HG03060 (cell line): Measurements from ENCODE around the gene GCLC.
"Not testable (repeated sequence)": the region's sequence is repeated elsewhere in the genome, so short reads cannot be mapped to it uniquely, and the experiment has no call there.

Source experiments
- ATAC-seq: cut with Tn5 transposase; IDR thresholded peaks from one replicate; pipeline ENCODE4 v1.9.1; 2021; ENCODE audit warnings: low read depth, moderate number of reproducible peaks; ENCODE audit not compliant: unreplicated experiment

Gene GCLC

DNA sequence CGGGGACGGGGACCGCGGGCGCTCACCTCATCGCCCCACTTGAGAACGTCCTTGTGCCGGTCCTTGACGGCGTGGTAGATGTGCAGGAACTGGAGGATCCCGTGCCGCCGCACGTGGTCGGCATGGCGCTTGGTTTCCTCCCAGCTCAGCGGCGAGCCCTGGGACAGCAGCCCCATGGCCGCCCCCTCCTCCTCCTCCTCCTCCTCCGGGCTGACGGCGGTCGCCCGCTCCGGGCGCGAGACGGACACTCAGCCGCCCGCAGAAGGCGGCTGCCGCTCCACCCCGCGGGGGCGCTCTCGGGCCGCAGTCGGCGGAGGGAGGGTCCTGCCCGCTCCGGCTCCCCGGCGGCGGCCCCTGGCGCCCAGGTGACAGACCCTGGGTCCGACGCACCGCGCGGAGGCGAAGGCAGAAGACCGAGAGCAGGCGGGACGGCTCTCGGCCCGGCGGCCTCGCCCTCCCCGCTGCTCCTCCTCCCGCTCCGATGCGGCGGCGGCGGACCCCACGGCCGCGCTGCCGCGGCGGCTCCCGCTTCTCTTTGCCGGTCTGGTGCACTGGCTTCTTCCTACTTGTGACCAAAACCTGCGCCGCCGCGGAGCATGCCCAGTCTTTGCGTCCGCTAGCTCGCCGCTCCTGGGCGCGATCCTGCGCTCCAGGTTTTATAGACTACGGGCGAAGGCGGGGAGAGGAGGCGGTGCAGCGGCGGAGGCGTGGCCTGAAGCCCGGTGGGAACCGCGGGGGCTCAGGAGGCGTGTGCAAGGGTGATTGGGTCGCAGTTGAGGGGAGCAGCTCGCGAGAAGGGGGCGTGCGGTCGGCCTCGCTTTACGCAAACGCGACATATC lies at the start of gene GCLC:
Gene GCLC, minus strand, starts transcription at position 632 of the 839 bp plus-strand sequence. Its CDS starts 456 bp downstream, at position 176.
- peak; percentile 59 for ATAC-seq

- ATAC-seq, result no peak
These were observed 49.7 kb upstream of the GCLC start for GRCh38 chr6:53594596-53594995.

- ATAC-seq, result no peak
These were observed 48.1 kb upstream of the GCLC start for GRCh38 chr6:53593001-53593488.

GRCh38 chr6:53591873-53592272 lies 47.0 kb upstream of the GCLC start:
- ATAC-seq, result no peak

- no peak for ATAC-seq
These were observed 44.1 kb upstream of the GCLC start for GRCh38 chr6:53588816-53589509.

DNA sequence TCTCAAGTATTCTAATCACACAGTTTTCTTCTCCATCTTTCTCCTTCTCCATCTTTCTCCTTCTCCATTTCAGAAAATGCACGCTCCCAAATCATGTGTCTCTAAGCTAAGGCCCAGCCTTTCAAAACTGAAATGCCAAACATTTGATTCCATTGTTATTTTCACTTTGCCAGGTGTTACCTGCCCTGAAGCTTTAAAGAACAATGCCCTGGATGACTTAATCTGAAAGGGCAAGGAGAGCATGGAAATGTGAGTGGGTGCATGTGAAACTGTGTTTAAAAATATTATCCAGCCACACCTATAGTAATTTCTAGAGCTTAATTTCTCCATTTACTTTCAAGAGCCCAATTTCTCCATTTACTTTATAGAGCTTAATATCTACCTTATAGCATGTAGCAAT lies 42.4 kb upstream of the GCLC start:
- ATAC-seq, result no peak

- no peak for ATAC-seq
These were observed 40.5 kb upstream of the GCLC start for GRCh38 chr6:53585208-53585900.

DNA sequence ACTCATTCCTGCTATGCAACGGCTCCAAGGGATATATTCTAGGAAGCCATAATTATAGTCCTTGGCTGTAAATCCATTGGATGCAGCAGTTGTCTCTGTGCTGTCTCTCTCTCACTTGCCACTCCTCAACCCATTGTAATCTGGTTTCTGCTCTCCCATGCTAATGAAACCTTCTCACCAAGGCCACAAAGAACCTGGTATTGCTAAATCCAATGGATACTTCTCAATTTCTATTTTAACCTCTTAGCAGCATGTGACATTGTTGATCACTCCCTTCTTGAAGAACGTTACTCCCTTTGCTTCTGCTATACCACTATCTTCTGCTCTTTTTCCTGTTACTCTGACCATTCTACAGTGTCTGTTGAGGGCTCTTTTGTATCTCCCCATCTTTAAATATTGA lies 39.8 kb upstream of the GCLC start:
- ATAC-seq, result no peak

DNA sequence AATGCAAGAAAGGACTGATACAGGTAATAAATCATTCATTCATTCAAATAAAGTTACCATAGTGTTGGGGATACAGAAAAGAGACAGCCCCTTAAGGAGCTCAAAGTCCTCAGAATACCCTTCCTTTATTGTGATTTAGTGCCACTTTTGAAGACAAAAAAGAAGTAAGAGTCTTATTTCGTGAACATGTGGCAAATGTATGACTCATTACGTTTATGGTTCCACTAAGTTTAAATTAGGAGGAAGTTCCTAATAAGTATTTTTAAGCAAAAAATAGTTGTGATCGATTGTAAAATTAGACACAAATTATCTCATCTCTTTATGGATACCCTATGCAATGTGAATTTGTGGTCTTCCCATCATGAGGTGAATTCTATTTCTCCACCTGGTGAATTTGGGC lies 38.5 kb upstream of the GCLC start:
- ATAC-seq, result no peak

DNA sequence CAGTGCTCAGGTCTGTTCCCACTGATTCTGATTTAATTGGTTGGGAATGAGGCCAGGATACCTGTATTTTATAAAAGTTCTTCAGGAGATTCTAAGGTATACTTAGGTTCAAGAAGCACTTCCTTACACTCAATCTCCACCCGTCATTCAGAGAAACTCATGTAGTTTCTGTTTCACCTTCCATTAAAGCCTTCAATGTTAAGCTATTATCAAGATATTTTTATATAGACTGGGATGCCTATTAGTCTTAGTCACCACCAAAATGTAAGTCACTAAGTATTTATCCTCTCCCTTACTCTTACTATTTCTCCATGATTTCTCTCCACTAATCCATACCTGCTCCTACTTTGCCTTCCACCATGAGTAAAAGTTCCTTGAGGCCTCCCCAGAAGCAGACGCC lies 38.1 kb upstream of the GCLC start:
- no peak for ATAC-seq

DNA sequence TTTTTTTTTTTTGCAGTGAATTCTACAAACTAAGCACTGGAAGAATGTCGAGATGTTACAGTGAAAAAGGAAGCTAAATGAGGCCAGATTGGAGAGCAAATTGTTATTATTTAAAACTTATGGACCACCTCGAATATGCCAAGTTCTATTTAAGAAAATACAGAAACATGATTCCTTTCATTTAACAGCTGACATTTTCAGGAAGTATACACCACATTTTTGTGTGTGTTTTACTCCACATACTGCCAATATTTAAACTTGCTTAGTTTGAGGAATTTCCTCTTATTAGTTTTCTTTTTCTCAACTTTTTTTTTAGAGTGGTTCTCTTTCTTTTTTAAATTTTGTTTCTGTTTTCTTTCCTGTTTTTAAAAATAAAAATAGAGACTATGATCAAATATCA lies 37.0 kb upstream of the GCLC start:
- no peak for ATAC-seq

DNA sequence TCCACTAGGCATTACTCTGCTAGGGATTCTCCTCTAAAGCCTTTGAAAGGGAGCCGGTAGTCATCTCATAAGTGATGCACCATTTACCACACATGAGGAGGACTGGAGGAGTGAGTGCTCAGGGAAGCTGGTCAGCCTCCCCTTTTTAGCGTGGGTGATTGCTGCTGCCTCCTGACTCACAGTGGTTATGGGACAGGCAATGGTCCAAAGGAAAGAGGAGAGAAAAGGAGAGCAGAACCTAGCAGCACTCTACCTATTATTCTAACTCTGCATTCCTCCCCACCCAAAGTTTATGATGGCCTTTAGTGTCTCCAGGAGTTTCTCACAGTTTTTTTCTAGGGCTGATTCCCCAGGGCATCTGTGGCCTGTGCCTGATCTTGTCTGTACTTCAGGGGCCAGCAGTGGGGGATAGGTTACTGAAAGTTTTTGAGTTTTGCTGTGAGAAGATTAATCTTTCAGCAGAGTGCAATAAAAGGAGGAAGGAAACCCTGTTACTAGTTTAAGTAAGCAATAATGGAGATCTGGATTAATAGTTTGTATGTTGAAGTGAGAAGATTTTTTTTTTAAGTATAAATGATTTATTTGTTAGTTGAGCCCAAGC lies 36.4 kb upstream of the GCLC start:
- ATAC-seq, result no peak

- no peak for ATAC-seq
These were observed 34.4 kb upstream of the GCLC start for GRCh38 chr6:53579338-53579737.

DNA sequence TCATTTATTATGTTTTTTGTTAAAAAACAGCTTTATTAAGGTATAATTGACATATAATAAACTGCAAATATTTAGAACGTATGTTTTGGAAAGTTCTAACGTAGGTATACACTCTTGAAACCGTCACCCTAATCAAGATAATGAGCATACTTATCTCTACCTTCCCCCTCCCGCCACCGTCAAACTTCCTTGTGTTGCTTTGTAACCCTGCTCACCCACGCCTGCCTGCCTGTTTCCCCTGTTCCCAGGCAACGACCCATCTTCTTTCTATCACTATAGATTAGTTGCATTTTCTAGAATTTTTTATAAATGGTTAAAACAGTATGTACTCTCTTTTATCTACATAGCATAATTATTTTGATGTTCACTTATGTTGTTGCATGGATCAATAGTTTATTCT lies 33.5 kb upstream of the GCLC start:
- no peak for ATAC-seq

DNA sequence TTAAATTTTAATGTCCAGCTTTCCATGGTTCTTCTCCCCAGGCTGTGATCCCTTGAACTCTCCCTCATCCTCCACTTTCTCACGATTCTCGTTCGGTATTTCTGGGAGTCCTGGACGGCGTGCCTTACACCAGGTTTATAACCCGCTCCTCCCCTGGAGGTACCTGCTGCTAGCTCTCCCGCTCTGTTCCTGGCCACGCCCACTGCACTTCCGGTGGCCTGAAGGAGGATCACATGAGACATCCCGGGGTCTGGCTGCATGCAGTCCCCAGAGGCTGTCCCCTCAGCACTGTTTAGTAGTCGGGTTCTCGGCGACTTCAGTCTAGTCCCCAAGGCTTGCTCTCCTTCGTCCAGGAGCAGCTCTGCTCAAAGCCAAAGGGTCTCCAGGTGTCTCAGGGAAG lies 28.4 kb upstream of the GCLC start:
- ATAC-seq, result no peak

DNA sequence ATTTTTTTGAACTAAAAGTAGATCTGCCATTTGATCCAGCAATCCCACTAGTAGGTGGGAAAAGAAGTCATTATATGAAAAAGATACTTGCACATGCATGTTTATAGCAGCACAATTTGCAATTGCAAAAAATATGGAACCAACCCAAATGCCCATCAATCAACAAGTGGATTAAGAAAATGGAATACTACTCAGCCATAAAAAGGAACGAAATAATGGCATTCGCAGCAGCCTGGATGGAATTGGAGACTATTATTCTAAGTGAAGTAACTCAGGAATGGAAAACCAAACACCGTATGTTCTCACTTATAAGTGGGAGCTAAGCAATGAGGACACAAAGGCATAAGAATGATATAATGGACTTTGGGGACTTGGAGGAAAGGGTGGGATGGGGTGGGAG lies 27.5 kb upstream of the GCLC start:
- not testable (repeated sequence) for ATAC-seq

- ATAC-seq, result no peak
These were observed 24.1 kb upstream of the GCLC start for GRCh38 chr6:53568776-53569616.

GRCh38 chr6:53567701-53568100 lies 22.8 kb upstream of the GCLC start:
- ATAC-seq, result no peak

GRCh38 chr6:53566755-53567154 lies 21.9 kb upstream of the GCLC start:
- no peak for ATAC-seq

- no peak for ATAC-seq
These were observed 21.0 kb upstream of the GCLC start for GRCh38 chr6:53565886-53566285.
